Body of pancreas (tissue), 4 donors: ENCODE data around the gene LRP10. TPM values are rescaled to one million over a fixed set of nuclear protein-coding genes. Genes with fewer than 3 reads are reported as not detected.

Source experiments
- ATAC-seq: fragments of 150-250 bp; one replicate; pipeline ENCODE4 v1.9.1; 2016
- DNase-seq, 4 donors: peaks; one replicate each; pipeline ENCODE4 v3.0.0-alpha.2; 2019
- H3K27ac ChIP-seq, 4 donors: fragments of 200-600 bp; sonication (generic); 1 replicate in 3 of 4; 2 replicates in 1 of 4; pipeline versions ENCODE4 v1.5.1 to v1.6.1; 2016 to 2019; ENCODE audit warnings: mild to moderate bottlenecking in 1 of 4, mixed read lengths in 1 of 4, moderate library complexity in 1 of 4
- H3K27me3 ChIP-seq, 2 donors: fragments of 200-600 bp; sonication (generic); one replicate each; pipeline ENCODE4 v1.6.0; 2016; ENCODE audit warnings: mild to moderate bottlenecking in 1 of 2
- H3K36me3 ChIP-seq, 2 donors: fragments of 200-600 bp; sonication (generic); replicated peaks in 1 of 2; 2 replicates each; pipeline ENCODE4 v1.5.1; 2016; ENCODE audit warnings: low read depth in 2 of 2; ENCODE audit not compliant: insufficient read depth in 1 of 2
- H3K4me1 ChIP-seq: fragments of 200-600 bp; sonication (generic); one replicate; pipeline ENCODE4 v1.6.0; 2016
- H3K4me3 ChIP-seq, 2 donors: fragments of 200-600 bp; sonication (generic); 1 replicate in 1 of 2; 2 replicates in 1 of 2; pipeline ENCODE4 v1.5.1; 2016 to 2019
- H3K9me3 ChIP-seq, 3 donors: fragments of 200-600 bp; sonication (generic); 1 replicate in 2 of 3; 2 replicates in 1 of 3; pipeline ENCODE4 v1.5.1; 2016
- POLR2A ChIP-seq, 3 donors: fragments of 450-650 bp; IDR thresholded peaks; one replicate each; pipeline ENCODE4 v1.6.1; 2016; ENCODE audit warnings: antibody characterized with exemption in 3 of 3, mild to moderate bottlenecking in 2 of 3
- WGBS, 2 donors: methylation state at CpG; one replicate each; pipeline ENCODE4 v1.1.5; 2017; 5-methylcytosine and 5-hydroxymethylcytosine counted together
- intact Hi-C: fragments of 100-400 bp; cut with DNase I; formaldehyde crosslinking; loops from one replicate; pipeline ENCODE4 v1.15.1; 2023
- small RNA-seq: library from RNA; depleted of rRNA; stranded (forward); fragments of <200 nt; gene quantifications from one replicate; pipeline ENCODE3, GENCODE V24; 2016
- total RNA-seq, 2 donors: library from RNA; depleted of rRNA; stranded (reverse); fragments of >200 nt; gene quantifications; one replicate each; pipeline ENCODE4 v1.1.0, GENCODE V29; 2016
- TF ChIP-seq, protein P1 (sequence below), 7 experiments: fragments of 450-650 bp in 4 of 7; fragments of 200-600 bp in 3 of 7; sonication (generic) in 3 of 7; IDR thresholded peaks; one replicate each; pipeline ENCODE4 v1.5.1; 2016 to 2019; ENCODE audit warnings: antibody characterized with exemption in 7 of 7

The LRP10 gene
- total RNA-seq, 2 donors from 2014 or later = 47.8 to 83.0 TPM

DNA sequence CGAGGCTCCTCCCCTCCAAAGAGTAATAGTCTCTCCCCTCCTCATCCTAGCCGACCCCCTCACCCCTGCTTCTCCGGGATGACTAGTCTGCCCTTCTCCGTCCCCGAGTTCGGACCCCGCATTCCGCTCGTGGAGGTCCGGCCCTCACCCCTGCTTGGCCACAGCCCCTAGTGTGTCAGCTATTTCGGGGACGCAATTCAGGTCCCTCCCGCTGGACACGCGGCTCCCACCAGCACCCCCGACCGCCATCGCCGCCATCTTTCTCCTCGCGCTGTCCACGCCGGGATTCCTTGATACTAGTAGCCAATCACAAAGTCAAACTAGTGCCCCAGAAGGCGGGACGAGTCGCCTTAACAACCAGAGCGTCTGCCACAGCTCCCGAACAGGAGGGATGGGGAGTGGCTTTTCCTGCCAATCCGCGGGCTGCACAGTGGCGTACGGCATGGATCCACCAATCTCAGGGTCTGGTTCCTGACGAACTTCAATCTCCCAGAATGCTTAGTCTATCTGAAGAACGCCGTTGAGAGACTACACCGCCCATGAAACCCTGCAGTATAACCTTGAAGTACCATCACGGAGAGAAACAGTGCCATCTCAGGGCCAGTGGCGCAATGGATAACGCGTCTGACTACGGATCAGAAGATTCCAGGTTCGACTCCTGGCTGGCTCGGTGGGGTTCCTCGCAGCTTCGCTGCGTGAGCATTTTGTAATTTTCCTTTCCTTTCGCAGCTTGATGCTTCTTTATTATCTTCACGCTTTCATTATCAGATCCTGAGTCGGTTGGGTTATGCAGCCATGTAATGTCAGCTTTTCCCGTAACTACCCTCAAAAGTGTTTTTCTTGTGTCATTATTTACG is 57.8 kb downstream of the LRP10 start, which contains the start of gene PRMT5:
PRMT5 (minus strand) TSS at position 273 of the 857 bp plus-strand sequence; CDS start at position 258, 15 bp downstream.
- intact Hi-C loops = no loop called here
- no peaks in the 10 kb centered on the region for H3K27me3 ChIP-seq
- peaks cover 53% of the 10 kb centered on the region for H3K4me1 ChIP-seq
- H3K27ac ChIP-seq = peak within 1 kb of the TSS; percentile 83 to 93 (median 86)
- ATAC-seq = peak; percentile 98
- 0% methylated on average over 31 to 51 of the region's 51 CpGs for WGBS, 2 donors
- peaks cover 0 to 5% of the 10 kb centered on the region in 2 donors for H3K36me3 ChIP-seq
- no peaks in the 10 kb centered on the region for H3K9me3 ChIP-seq
- peak; percentile 99 to 100 (median 99) for DNase-seq
- TF ChIP-seq POLR2A (IDR thresholded peaks at IDR 0.05) = peak; percentile 66 to 95 (median 94)
- TF ChIP-seq, protein P1, sequence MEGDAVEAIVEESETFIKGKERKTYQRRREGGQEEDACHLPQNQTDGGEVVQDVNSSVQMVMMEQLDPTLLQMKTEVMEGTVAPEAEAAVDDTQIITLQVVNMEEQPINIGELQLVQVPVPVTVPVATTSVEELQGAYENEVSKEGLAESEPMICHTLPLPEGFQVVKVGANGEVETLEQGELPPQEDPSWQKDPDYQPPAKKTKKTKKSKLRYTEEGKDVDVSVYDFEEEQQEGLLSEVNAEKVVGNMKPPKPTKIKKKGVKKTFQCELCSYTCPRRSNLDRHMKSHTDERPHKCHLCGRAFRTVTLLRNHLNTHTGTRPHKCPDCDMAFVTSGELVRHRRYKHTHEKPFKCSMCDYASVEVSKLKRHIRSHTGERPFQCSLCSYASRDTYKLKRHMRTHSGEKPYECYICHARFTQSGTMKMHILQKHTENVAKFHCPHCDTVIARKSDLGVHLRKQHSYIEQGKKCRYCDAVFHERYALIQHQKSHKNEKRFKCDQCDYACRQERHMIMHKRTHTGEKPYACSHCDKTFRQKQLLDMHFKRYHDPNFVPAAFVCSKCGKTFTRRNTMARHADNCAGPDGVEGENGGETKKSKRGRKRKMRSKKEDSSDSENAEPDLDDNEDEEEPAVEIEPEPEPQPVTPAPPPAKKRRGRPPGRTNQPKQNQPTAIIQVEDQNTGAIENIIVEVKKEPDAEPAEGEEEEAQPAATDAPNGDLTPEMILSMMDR (IDR thresholded peaks at IDR 0.05) = no peak
- H3K4me3 ChIP-seq = peak within 1 kb of the TSS; percentile 82 to 89

DNA sequence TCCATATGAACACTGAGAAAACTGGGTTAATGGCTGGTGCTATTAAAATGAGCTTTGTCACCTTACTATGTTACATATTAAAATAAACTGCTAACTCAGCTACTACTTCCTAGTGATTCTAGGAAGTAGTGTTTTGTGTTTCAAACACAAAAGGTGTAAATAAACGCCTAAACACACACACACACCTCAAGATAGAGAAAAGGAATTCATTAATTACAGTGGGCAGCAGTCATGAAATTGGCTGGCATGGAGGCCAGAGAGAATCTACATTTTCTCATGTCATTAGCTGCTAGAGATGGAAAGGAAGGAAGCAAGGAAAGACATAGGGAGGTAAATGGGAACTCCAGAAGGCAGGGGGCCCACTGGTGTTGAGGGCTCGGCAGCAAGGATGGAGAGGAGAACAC is 58.4 kb downstream of the LRP10 start:
- 8 to 11% methylated on average over 2 of the region's 2 CpGs for WGBS, 2 donors
- intact Hi-C loops = no loop called here
- H3K36me3 ChIP-seq = no peaks in the 10 kb centered on the region
- no peak overlapping the region for H3K4me3 ChIP-seq
- ATAC-seq (peak; percentile 13), DNase-seq (no peak)
- TF ChIP-seq POLR2A (IDR thresholded peaks at IDR 0.05) = no peak
- TF ChIP-seq, protein P1 (IDR thresholded peaks at IDR 0.05) = no peak
- peak overlapping the region; percentile 40 to 93 (median 84) for H3K27ac ChIP-seq
- H3K4me1 ChIP-seq = peaks cover 53% of the 10 kb centered on the region
- no peaks in the 10 kb centered on the region for H3K27me3 ChIP-seq
- H3K9me3 ChIP-seq = no peaks in the 10 kb centered on the region

Small RNA genes lying within 50 kb of the gene (small RNA-seq; reads per million reads assigned to genes)
- not detected for gene RF00019

Other genes with a start within 250 kb of the LRP10 start
- not detected for gene OR6J1, start 227.4 kb upstream of the LRP10 start, total RNA-seq
- 10 to 100 TPM; 73.2 to 83.5 TPM for gene OXA1L, start 105.1 kb upstream of the LRP10 start, total RNA-seq
- 10 to 100 TPM in 1 of 2 donors, 1 to 10 TPM in 1; 6.9 to 16.6 TPM for gene SLC7A7, start 56.3 kb upstream of the LRP10 start, total RNA-seq
- 10 to 100 TPM; 29.3 to 45.1 TPM for gene MRPL52, start 41.9 kb upstream of the LRP10 start, total RNA-seq
- gene MMP14, start 35.2 kb upstream of the LRP10 start, total RNA-seq = 10 to 100 TPM; 55.3 to 65.3 TPM
- not detected for gene REM2, start 11.5 kb downstream of the LRP10 start, total RNA-seq
- 100 to 1,000 TPM in 1 of 2 donors, 10 to 100 TPM in 1; 39.4 to 219 TPM for gene RBM23, start 47.4 kb downstream of the LRP10 start, total RNA-seq
- gene PRMT5, start 57.6 kb downstream of the LRP10 start, total RNA-seq = 10 to 100 TPM; 36.1 to 40.2 TPM
- gene HAUS4, start 85.3 kb downstream of the LRP10 start, total RNA-seq = 10 to 100 TPM; 16.8 to 47.0 TPM
- 10 to 100 TPM; 15.8 to 19.5 TPM for gene AJUBA, start 110.8 kb downstream of the LRP10 start, total RNA-seq
- gene C14orf93, start 138.4 kb downstream of the LRP10 start, total RNA-seq = 10 to 100 TPM in 1 of 2 donors, 1 to 10 TPM in 1; 4.0 to 11.2 TPM
- 10 to 100 TPM; 47.0 to 93.3 TPM for gene PSMB5, start 163.2 kb downstream of the LRP10 start, total RNA-seq
- gene PSMB11, start 170.5 kb downstream of the LRP10 start, total RNA-seq = not detected
- gene CDH24, start 185.8 kb downstream of the LRP10 start, total RNA-seq = 1 to 10 TPM; 4.9 to 9.9 TPM
- 100 to 1,000 TPM in 1 of 2 donors, 10 to 100 TPM in 1; 91.6 to 110 TPM for gene ACIN1, start 223.4 kb downstream of the LRP10 start, total RNA-seq
- gene C14orf119, start 223.8 kb downstream of the LRP10 start, total RNA-seq = 1 to 10 TPM; 3.6 to 7.0 TPM
- gene CIROP, start 233.2 kb downstream of the LRP10 start, total RNA-seq = not detected
- gene CEBPE, start 247.5 kb downstream of the LRP10 start, total RNA-seq = not detected